HG03196 (cell line): ENCODE data around the gene RMRP.

ENCODE experiments used
- ATAC-seq: cut with Tn5 transposase; IDR thresholded peaks from one replicate; pipeline ENCODE4 v1.9.1; 2021; ENCODE audit not compliant: unreplicated experiment

The RMRP gene

DNA sequence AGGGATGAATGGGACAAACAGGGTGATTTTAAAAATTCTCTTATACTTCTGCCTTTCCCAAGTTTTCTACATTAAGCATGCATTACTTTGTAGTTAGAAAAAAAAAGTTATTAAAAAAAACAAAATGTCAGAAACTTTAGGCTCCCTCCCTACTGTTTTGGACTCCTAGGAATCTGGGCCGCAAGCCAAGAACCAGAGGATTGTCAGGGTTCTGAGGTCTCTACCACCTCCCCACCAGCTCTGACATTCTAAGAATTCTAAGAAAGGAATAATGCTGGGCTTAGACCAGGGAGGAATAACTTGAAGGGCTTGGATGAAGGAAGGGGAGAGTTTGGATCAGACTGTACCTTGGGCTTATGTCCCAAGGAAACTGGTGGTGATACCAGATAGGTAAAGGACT is 8.2 kb upstream of the RMRP start:
- ATAC-seq = no peak

- no peak for ATAC-seq
Observed at GRCh38 chr9:35665471-35665818, 7.6 kb upstream of the RMRP start.

- ATAC-seq = peak; percentile 49
Observed at GRCh38 chr9:35664531-35665470, 7.0 kb upstream of the RMRP start, which contains the start of gene ARHGEF39. ARHGEF39 (minus strand) TSS chr9:35665195; CDS start chr9:35665169, 26 bp downstream.

DNA sequence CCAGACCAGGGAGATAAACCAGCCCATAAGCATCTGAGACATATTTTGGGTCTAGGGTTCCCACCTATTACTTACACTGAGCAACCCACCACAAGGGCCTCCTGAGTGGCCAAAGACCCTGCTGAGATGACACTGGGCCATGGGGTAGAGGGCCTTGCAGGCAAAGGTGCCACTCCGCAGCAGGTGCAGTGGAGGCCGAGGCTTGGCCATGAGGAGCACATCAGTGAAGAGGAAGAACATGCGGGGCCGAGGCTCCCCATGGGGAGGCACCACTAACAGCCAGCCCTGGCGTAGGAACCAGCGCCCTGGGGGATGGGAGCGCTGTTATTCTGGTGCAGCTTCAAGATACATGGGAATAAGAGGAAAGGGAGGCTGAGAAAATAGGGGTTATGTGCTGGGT is 4.6 kb upstream of the RMRP start:
- ATAC-seq = no peak

- ATAC-seq = no peak
Observed at GRCh38 chr9:35661756-35662350, 4.0 kb upstream of the RMRP start.

- ATAC-seq = no peak
Observed at GRCh38 chr9:35660966-35661415, 3.2 kb upstream of the RMRP start.

DNA sequence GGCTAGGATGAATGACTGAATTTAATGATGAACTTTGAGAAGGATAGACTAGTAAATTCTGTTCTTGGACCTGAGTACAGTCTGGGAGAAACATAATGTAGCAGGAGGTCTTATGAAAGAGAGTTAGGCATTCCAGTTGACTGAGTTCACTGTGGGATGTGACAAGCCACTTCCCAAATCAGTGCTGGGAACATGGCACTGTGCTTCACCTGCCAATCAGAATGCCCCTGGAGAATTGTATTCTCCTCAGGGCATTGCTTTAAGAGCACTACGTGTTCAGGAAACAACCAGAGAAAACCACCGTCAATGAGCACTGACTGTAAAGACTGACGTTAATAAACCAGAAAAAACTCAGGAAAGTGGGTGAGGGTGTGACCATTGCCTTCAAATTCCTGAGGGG is 1.5 kb upstream of the RMRP start:
- no peak for ATAC-seq

DNA sequence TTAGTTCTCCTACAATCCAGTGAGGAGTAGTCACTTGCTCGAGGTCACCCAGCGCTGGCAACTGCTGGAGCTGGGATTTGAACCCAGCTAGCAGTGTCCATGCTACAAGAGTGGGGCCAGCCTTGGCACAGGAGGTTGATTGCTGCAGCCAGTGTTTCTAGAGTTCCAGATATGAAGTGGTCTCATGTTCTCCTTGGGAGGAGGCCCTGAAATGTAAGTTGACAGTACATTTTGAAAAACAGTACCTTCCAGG is 1.1 kb upstream of the RMRP start:
- no peak for ATAC-seq

GRCh38 chr9:35658137-35658967 is 533 bp upstream of the RMRP start, which contains the start of gene CCDC107:
CCDC107 (plus strand) TSS chr9:35658292; CDS start chr9:35658380, 88 bp downstream.
- ATAC-seq = peak; percentile 58

DNA sequence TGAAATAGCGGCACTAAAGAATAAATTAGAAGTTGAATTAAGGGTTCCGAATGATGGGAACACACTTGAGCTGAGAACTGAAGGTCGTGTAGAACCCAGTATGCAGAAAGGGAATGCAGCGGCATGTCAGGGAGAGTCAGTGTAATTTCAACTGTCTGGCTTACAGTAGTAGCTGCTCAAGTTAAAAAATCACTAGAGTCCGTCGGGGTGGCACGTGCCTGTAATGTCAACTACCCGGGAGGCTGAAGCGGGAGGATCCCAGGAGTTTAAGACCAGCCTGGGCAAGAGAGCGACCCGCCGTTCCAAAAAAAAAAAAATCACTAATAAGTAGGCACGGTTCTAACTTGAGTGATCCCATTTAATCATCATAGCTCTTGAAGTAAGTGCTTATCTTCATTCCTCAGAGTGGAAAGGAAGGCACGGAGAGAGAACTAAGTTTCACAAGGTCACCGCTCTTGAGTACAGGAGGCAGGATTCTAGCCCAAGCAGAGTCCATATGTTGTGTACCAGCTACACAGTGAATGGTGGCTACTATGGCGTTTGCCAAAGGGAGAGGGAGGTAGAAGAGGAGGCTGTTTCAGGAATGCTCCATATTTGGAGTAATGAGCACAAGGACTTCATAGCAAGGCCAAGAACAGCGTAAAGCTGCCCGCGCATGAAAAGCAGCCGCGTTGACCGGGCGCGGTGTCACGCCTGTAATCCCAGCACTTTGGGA is 831 bp downstream of the RMRP start:
- ATAC-seq = no peak

DNA sequence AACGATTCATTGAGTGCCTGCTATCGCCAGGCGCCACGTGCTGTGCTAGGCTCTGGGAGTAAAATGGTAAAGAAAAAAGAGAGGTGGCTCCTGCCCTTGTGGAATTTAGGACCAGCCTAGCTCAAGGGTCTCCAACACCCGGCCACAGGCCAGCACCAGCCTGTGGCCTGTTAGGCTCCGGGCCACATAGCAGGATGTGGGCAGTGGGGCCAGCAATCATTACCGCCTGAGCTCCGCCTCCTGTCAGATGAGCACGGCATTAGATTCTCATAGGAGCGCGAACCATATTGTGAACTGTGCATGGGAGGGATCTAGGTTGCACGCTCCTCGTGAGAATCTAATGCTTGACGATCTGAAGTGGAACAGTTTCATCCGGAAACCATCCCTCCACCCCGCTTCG is 1.5 kb downstream of the RMRP start:
- ATAC-seq = no peak

DNA sequence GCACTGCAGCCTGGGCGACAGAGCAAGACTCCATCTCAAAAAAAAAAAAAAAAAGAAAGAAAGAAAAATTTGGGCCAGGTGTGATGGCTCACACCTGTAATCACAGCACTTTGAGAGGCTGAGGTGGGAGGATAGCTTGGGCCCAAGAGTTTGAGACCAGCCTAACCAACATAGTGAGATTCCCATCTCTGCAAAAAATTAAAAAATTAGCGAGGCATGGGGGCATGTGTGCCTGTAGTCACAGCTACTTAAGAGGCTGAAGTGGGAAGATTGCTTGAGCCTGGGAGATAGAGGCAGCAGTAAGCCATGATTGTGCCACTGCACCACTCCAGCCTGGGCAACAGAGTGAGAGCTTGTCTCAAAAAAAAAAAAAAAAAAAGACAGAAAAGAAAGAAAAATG is 4.2 kb downstream of the RMRP start:
- ATAC-seq = no peak

GRCh38 chr9:35652829-35653209 is 5.0 kb downstream of the RMRP start:
- ATAC-seq = no peak

GRCh38 chr9:35651956-35652828 is 5.6 kb downstream of the RMRP start:
- no peak for ATAC-seq

- no peak for ATAC-seq
Observed at GRCh38 chr9:35650341-35651158, 7.3 kb downstream of the RMRP start, which contains the start of gene SIT1. SIT1 (minus strand) TSS chr9:35650931; CDS start chr9:35650853, 78 bp downstream.

DNA sequence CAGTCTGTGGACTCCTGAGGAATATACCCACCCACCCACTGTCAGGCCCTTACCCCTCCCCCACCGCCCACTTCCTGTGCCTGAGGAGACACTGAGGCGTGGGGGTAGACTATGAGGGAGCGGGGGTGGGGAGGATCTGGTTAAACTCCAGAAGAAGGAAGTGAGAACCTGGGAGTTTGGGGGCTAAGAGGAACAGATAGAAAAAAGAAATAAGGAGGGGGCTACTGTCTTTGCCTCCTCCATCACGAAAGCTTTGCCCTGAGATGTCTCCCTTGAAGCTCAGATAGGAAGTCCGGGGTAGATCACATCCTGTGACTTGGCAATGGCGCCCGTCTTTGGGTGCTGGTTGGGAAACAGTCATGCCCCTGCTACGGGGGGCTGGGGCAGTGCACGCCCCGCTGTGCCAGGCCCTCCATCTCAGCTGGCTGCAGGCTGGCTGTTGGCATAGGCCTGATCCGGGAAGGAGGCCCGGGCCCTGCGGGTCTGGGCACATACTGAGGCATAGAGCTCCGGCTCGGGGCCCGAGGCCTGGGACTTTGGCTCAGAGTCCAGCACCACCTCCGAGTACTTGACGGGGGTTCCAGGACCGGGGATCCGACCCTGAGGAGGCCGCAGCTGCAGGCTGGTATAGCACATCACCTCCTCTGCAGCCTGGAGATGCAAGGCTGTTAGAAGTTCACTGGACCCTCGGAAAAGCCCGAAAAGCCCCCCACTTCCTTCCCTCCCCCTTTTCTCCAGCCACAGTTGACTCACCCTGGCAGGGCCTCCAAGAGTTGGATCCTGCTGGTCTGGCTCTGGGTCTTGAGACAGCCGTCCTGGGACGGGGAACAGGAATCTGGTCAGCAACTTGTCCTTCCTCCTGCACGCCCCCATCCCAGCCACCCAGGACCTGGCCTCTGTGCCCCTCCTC is 8.1 kb downstream of the RMRP start:
- ATAC-seq = no peak

DNA sequence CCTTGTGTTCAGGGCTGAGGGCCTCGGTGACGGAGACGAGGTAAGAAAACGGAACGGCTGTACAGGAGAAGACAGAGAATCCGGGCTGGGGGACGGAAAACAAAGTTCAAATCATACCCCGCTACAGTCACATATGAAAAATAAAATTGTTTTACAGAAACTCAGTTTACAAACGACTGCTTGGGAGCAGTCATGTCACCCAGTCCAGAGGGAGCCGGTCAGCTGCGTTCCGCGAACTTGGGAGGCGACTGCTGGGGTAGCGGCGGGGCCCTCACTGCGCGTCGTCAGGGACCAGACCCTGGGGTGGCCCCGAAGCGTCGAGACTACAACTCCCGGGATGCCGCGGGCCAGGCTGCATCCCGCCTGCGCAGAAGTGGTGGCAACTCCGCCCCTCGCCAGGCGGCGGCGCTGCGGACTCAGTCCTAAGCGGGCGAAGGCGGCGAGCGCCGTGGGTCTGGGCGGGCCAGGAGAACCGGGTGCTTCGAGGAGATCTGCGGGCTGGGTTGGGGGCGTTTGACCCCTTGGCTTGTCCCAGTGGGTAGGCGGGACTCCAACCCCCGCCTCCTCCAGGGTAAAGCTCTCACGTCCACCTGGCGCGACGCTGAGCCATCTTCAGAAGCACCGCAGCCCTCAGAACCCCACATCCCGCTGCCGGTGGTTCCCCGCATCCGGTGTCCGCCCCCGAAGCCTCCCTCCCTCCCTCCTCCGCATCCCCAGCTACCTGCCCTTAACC is 11.1 kb downstream of the RMRP start:
- peak; percentile 82 for ATAC-seq
